H1 (cell line): ENCODE results near the gene CACNG6. TPM values are rescaled to one million over a fixed set of nuclear protein-coding genes. Genes with fewer than 3 reads are reported as not detected.
A peak's percentile ranks its signal among the peaks of the same experiment; 100 is the strongest.

ENCODE experiments used
- CTCF ChIA-PET: fragments of 300-600 bp; sonication (Branson Sonifier 250); formaldehyde crosslinking; loops from one replicate; lab custom pipeline; 2021; ENCODE audit not compliant: partially characterized antibody; lab: Charles Lee
- POLR2A ChIA-PET: fragments of 300-600 bp; sonication (Branson Sonifier 250); formaldehyde crosslinking; loops from one replicate; lab custom pipeline; 2021; ENCODE audit warnings: inconsistent platforms; ENCODE audit not compliant: partially characterized antibody; lab: Charles Lee
- DNase-seq, 2 experiments: peaks; one replicate each; pipeline versions ENCODE4 v3.0.0 to v3.0.0-alpha.2; 2010 to 2022; ENCODE audit warnings: low spot score in 2 of 2, low read depth in 1 of 2, mixed read lengths in 1 of 2
- FAIRE-seq: peaks from 2 replicates; lab custom pipeline; 2011; peaks lifted over from hg19 to GRCh38; lab: Jason Lieb, UNC
- H2AFZ ChIP-seq: 2 replicates; pipeline ENCODE4 v1.8.1; 2012; ENCODE audit warnings: low read length, inconsistent platforms
- H2AK5ac ChIP-seq: 2 replicates; pipeline ENCODE4 v1.6.1; 2013; ENCODE audit warnings: low read depth, low read length
- H2BK120ac ChIP-seq: replicated peaks from 2 replicates; pipeline ENCODE3; 2013; ENCODE audit warnings: low read depth, low read length, inconsistent platforms
- H2BK12ac ChIP-seq: 2 replicates; pipeline ENCODE4 v1.6.1; 2013; ENCODE audit warnings: low read depth, low read length
- H2BK15ac ChIP-seq: 2 replicates; pipeline ENCODE4 v1.6.1; 2013; ENCODE audit warnings: low read length
- H2BK20ac ChIP-seq: 2 replicates; pipeline ENCODE4 v1.6.1; 2013; ENCODE audit warnings: low read length
- H2BK5ac ChIP-seq: 2 replicates; pipeline ENCODE4 v1.6.1; 2013; ENCODE audit warnings: low read depth, low read length
- H3K14ac ChIP-seq: 2 replicates; pipeline ENCODE4 v1.6.1; 2013; ENCODE audit warnings: inconsistent platforms; ENCODE audit not compliant: insufficient read length
- H3K18ac ChIP-seq: 2 replicates; pipeline ENCODE4 v1.6.1; 2013; ENCODE audit warnings: low read length; ENCODE audit errors: extremely low read depth
- H3K23ac ChIP-seq: 2 replicates; pipeline ENCODE4 v1.6.1; 2013; ENCODE audit warnings: inconsistent platforms; ENCODE audit not compliant: insufficient read length
- H3K23me2 ChIP-seq: 2 replicates; pipeline ENCODE4 v1.6.1; 2013; ENCODE audit warnings: low read depth, low read length
- H3K27ac ChIP-seq: 2 replicates; pipeline ENCODE4 v1.6.1; 2011; ENCODE audit warnings: low read depth, low read length, inconsistent platforms
- H3K27me3 ChIP-seq, 4 experiments: replicated peaks in 1 of 4; 1 replicate in 1 of 4; 2 replicates in 3 of 4; pipeline versions ENCODE4 v1.6.1 to v1.8.1; 2011 to 2013; ENCODE audit warnings: low read length in 3 of 4, mild to moderate bottlenecking in 3 of 4, inconsistent platforms in 2 of 4, mixed read lengths in 2 of 4, moderate library complexity in 1 of 4; ENCODE audit not compliant: control insufficient read depth in 3 of 4, insufficient read depth in 3 of 4; ENCODE audit errors: extremely low read depth in 1 of 4
- H3K36me3 ChIP-seq, 4 experiments: 2 replicates each; pipeline versions ENCODE4 v1.6.1 to v1.8.1; 2011 to 2013; ENCODE audit warnings: mild to moderate bottlenecking in 4 of 4, low read length in 3 of 4, moderate library complexity in 2 of 4, control low read depth in 1 of 4, inconsistent platforms in 1 of 4; ENCODE audit not compliant: insufficient read depth in 4 of 4, control insufficient read depth in 2 of 4
- H3K4ac ChIP-seq: replicated peaks from 2 replicates; pipeline ENCODE3; 2013; ENCODE audit warnings: low read length, low read depth, mixed read lengths, inconsistent platforms; ENCODE audit not compliant: insufficient read length
- H3K4me1 ChIP-seq, 4 experiments: replicated peaks in 1 of 4; 1 replicate in 1 of 4; 2 replicates in 3 of 4; pipeline versions ENCODE4 v1.6.1 to v1.8.1; 2011 to 2013; ENCODE audit warnings: low read length in 3 of 4, inconsistent platforms in 2 of 4, mixed read lengths in 1 of 4; ENCODE audit not compliant: insufficient read depth in 4 of 4, control insufficient read depth in 3 of 4
- H3K4me2 ChIP-seq, 2 experiments: 2 replicates each; pipeline versions ENCODE4 v1.6.1 to v1.8.1; 2011 to 2013; ENCODE audit warnings: low read depth in 2 of 2, low read length in 2 of 2, control low read depth in 1 of 2, inconsistent platforms in 1 of 2, mild to moderate bottlenecking in 1 of 2; ENCODE audit not compliant: insufficient read depth in 1 of 2
- H3K4me3 ChIP-seq, 4 experiments: fragments of 200-600, 300-600 bp in 1 of 4; sonication (generic), shearing (Covaris generic), sonication (Bioruptor Twin) in 1 of 4; 2 replicates each; pipeline versions ENCODE4 v1.5.1 to v1.8.1; 2011 to 2016; ENCODE audit warnings: low read length in 4 of 4, low read depth in 3 of 4, control low read depth in 2 of 4, inconsistent platforms in 2 of 4, mild to moderate bottlenecking in 2 of 4, mixed read lengths in 1 of 4, moderate library complexity in 1 of 4; ENCODE audit not compliant: insufficient read depth in 2 of 4; ENCODE audit errors: extremely low read depth in 1 of 4
- H3K56ac ChIP-seq: replicated peaks from 2 replicates; pipeline ENCODE3; 2013; ENCODE audit warnings: low read depth, mild to moderate bottlenecking, mixed read lengths, low read length, inconsistent platforms; ENCODE audit not compliant: insufficient read length
- H3K79me1 ChIP-seq: 2 replicates; pipeline ENCODE4 v1.6.1; 2013; ENCODE audit warnings: low read depth, low read length, control low read depth
- H3K79me2 ChIP-seq, 2 experiments: 2 replicates each; pipeline versions ENCODE4 v1.6.1 to v1.8.1; 2012 to 2013; ENCODE audit warnings: low read length in 2 of 2, mild to moderate bottlenecking in 2 of 2, inconsistent platforms in 1 of 2; ENCODE audit not compliant: insufficient read depth in 2 of 2, control insufficient read depth in 1 of 2
- H3K9ac ChIP-seq, 4 experiments: replicated peaks in 1 of 4; 1 replicate in 1 of 4; 2 replicates in 3 of 4; pipeline versions ENCODE4 v1.6.1 to v1.8.1; 2011 to 2013; ENCODE audit warnings: low read depth in 3 of 4, low read length in 3 of 4, control low read depth in 2 of 4, mild to moderate bottlenecking in 2 of 4, moderate library complexity in 2 of 4, inconsistent platforms in 1 of 4; ENCODE audit errors: extremely low read depth in 1 of 4
- H3K9me3 ChIP-seq, 2 experiments: 2 replicates each; pipeline versions ENCODE4 v1.6.1 to v1.8.1; 2012 to 2013; ENCODE audit warnings: mild to moderate bottlenecking in 2 of 2, moderate library complexity in 2 of 2, control low read depth in 1 of 2, inconsistent platforms in 1 of 2, low read depth in 1 of 2, low read length in 1 of 2, mixed read lengths in 1 of 2; ENCODE audit not compliant: insufficient read depth in 2 of 2
- H4K20me1 ChIP-seq, 2 experiments: replicated peaks in 1 of 2; 2 replicates each; pipeline versions ENCODE3 to v1.8.1; 2011 to 2013; ENCODE audit warnings: inconsistent platforms in 2 of 2, low read length in 2 of 2, mild to moderate bottlenecking in 1 of 2; ENCODE audit not compliant: insufficient read depth in 2 of 2, control insufficient read depth in 1 of 2
- H4K5ac ChIP-seq: 2 replicates; pipeline ENCODE4 v1.6.1; 2013; ENCODE audit warnings: low read length, low read depth, mixed read lengths, inconsistent platforms; ENCODE audit not compliant: insufficient read length
- H4K8ac ChIP-seq: 2 replicates; pipeline ENCODE4 v1.8.0; 2013; ENCODE audit warnings: mild to moderate bottlenecking, moderate library complexity, low read length, inconsistent platforms; ENCODE audit not compliant: insufficient read depth; ENCODE audit errors: extremely low read depth
- H4K91ac ChIP-seq: replicated peaks from 2 replicates; pipeline ENCODE3; 2013; ENCODE audit warnings: low read length, mixed read lengths, inconsistent platforms; ENCODE audit not compliant: insufficient read length
- KDM4A ChIP-seq: IDR thresholded peaks from one replicate; pipeline ENCODE4 v1.7.1; 2012; ENCODE audit warnings: low read depth, mild to moderate bottlenecking, moderate library complexity, low read length, inconsistent platforms; ENCODE audit not compliant: severe bottlenecking
- NANOG ChIP-seq: IDR thresholded peaks from 2 replicates; pipeline ENCODE4 v1.6.1; 2011; ENCODE audit warnings: low read length, low read depth, mild to moderate bottlenecking, inconsistent platforms; ENCODE audit not compliant: insufficient read depth, poor library complexity, severe bottlenecking
- SUZ12 ChIP-seq: fragments of 200-600 bp; sonication (generic); IDR thresholded peaks from 2 replicates; pipeline ENCODE4 v1.6.1; 2012; ENCODE audit warnings: mild to moderate bottlenecking, inconsistent platforms, low read length, moderate library complexity, mixed read lengths
- WGBS, 2 experiments: shearing (Covaris generic) in 1 of 2; methylation state at CpG; one replicate each; pipeline versions ENCODE4 v1.1.6 to v1.1.7; 2013 to 2015; ENCODE audit warnings: low lambda C conversion rate in 2 of 2, mixed read lengths in 2 of 2, inconsistent platforms in 1 of 2, low coverage in 1 of 2, missing lambda C conversion rate in 1 of 2; ENCODE audit not compliant: insufficient replicate concordance in 2 of 2, insufficient coverage in 1 of 2, insufficient read length in 1 of 2; ENCODE audit errors: extremely low coverage in 1 of 2, missing lambda C conversion rate in 1 of 2; 5-methylcytosine and 5-hydroxymethylcytosine counted together
- polyA plus RNA-seq, 7 experiments: library from polyadenylated mRNA; depleted of rRNA in 3 of 7; stranded (reverse) in 5 of 7; unstranded in 2 of 7; fragments of >200 nt in 5 of 7; fragments of 200-250 nt in 2 of 7; gene quantifications; 1 replicate in 5 of 7; 2 replicates in 1 of 7; 4 replicates in 1 of 7; pipeline versions ENCODE4 v1.2.1 to v1.2.3, GENCODE V29; 2011 to 2013; ENCODE audit warnings: missing spikeins in 2 of 7, mixed read lengths in 2 of 7
- total RNA-seq: library from RNA; stranded (reverse); fragmentation: NEBNext Ultra II Directional; extraction: Animal tissue kit (Norgen Biotek cat#: 25700); gene quantifications from 2 replicates; pipeline ENCODE4 v1.2.1, GENCODE V29; 2021

CACNG6 gene
- total and polyA plus RNA-seq, 2 of the 8 experiments (the other 6 are each of a cell fraction or from before 2014, with no cell fraction given): 1.2 to 1.6 TPM

GRCh38 chr19:54021932-54022331, 30.5 kb downstream of the CACNG6 start:
- no peak for FAIRE-seq

More at GRCh38 chr19:54021932-54022331, 30.5 kb downstream of the CACNG6 start:
- Histone ChIP-seq H2BK12ac (no peak overlapping the region), H3K56ac (no peak overlapping the region), H3K9ac (no peak overlapping the region), H3K23ac (no peak overlapping the region), H3K4me1 (peaks cover 0 to 6% (median 3%) of the 10 kb centered on the region in 4 experiments; a peak in 4 of 7 replicates), H2AFZ (no peak overlapping the region), H3K14ac (no peak overlapping the region), H3K27ac (no peak overlapping the region), H3K4me3 (no peak overlapping the region), H3K79me1 (no peaks in the 10 kb centered on the region), H2BK120ac (no peak overlapping the region), H2BK5ac (no peak overlapping the region), H2AK5ac (no peak overlapping the region), H2BK20ac (no peak overlapping the region), H4K5ac (no peak overlapping the region), H4K91ac (no peak overlapping the region), H2BK15ac (0 out of 2 replicates have a peak overlapping the region, but pooled peaks have one; percentile 55), H3K79me2 (no peaks in the 10 kb centered on the region), H3K36me3 (no peaks in the 10 kb centered on the region; a peak in 1 of 8 replicates), H3K4ac (no peak overlapping the region), H4K8ac (no peak overlapping the region), H3K9me3 (no peaks in the 10 kb centered on the region), H3K4me2 (no peak overlapping the region), H3K18ac (no peak overlapping the region), H4K20me1 (no peaks in the 10 kb centered on the region), H3K23me2 (no peaks in the 10 kb centered on the region), H3K27me3 (peaks cover 0 to 2% (median 0%) of the 10 kb centered on the region in 4 experiments; a peak in 1 of 7 replicates)
- 89% methylated on average over 13 of the region's 13 CpGs; no CpG with 5 or more reads in 1 of the 2 experiments for WGBS, 2 experiments
- TF ChIP-seq NANOG (no peak), KDM4A (no peak), SUZ12 (no peak)
- CTCF ChIA-PET: interaction anchor here (0.9 to 5.7 kb wide), 8 partner anchors 10 to 212 kb away, joined by 3 to 42 read pairs (median 20); partner anchors contain the start of gene CACNG6
- DNase-seq: no peak
- POLR2A ChIA-PET: interaction anchor here (1.0 to 1.7 kb wide), 4 partner anchors 22 to 77 kb away, joined by 3 to 5 read pairs (median 3); no protein-coding TSS in a partner anchor
